Suprapubic skin (tissue), 4 donors: ENCODE measurements around the gene DCDC2C.

Experiments
- CTCF ChIP-seq, 2 donors: fragments of 200-600 bp in 1 of 2; fragments of 450-650 bp in 1 of 2; sonication (generic) in 1 of 2; IDR thresholded peaks; one replicate each; pipeline ENCODE4 v1.5.1; 2016 to 2019; ENCODE audit warnings: antibody characterized with exemption in 2 of 2, mild to moderate bottlenecking in 1 of 2, moderate library complexity in 1 of 2
- EP300 ChIP-seq: sonication (generic); formaldehyde crosslinking; IDR thresholded peaks from one replicate; pipeline ENCODE4 v1.6.1; 2017; ENCODE audit warnings: antibody characterized with exemption
- POLR2AphosphoS5 ChIP-seq, 3 donors: sonication (generic); formaldehyde crosslinking; IDR thresholded peaks; one replicate each; pipeline ENCODE4 v1.6.1; 2017; ENCODE audit warnings: antibody characterized with exemption in 3 of 3

- TF ChIP-seq EP300 (no peak), POLR2AphosphoS5 (IDR thresholded peaks at IDR 0.05) (no peak), CTCF (IDR thresholded peaks at IDR 0.05) (no peak)
Observed at GRCh38 chr2:3664925-3665324, 38.5 kb upstream of the DCDC2C start.
